HG03039 (cell line): ENCODE results near the gene PTPN2.
"Not testable (repeated sequence)": the region's sequence is repeated elsewhere in the genome, so short reads cannot be mapped to it uniquely, and the experiment has no call there.

Experiments used
- ATAC-seq: cut with Tn5 transposase; IDR thresholded peaks from one replicate; pipeline ENCODE4 v1.9.1; 2021; ENCODE audit warnings: mild to moderate bottlenecking, moderate library complexity; ENCODE audit not compliant: unreplicated experiment

The PTPN2 gene

DNA sequence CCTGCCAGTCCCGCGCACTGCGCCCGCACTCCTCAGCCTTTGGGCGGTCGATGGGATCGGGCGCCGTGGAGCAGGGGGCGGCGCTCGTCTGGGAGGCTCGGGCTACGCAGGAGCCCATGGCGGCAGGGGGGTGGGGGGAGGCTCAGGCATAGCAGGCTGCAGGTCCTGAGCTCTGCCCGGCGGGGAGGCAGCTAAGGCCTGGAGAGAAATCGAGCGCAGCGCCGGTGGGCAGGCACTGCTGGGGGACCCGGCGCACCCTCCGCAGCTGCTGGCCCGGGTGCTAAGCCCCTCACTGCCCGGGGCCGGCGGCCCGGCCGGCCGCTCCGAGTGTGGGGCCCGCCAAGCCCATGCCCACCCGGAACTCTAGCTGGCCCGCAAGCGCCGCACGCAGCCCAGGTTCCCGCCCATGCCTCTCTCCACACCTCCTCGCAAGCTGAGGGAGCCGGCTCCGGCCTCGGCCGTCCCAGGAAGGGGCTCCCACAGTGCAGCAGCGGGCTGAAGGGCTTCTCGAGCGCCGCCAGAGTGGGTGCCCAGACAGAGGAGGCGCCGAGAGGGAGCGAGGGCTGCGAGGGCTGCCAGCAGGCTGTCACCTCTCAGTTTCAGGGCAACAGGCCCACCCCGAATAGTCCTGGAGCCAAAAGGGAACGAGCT, 107.1 kb downstream of the PTPN2 start:
- ATAC-seq, result no peak

DNA sequence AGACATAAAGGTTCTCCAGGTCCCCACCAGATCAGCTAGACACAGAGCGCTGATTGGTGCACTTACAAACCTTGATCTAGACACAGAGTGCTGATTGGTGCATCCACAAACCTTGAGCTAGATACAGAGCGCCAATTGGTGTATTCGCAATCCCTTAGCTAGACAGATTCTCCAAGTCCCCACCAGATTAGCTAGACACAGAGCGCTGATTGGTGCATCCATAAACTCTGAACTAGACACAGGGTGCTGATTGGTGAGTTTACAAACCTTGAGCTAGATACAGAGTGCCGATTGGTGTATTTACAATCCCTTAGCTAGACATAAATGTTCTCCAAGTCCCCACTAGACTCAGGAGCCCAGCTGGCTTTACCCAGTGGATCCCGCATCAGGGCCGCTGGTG, 107.6 kb downstream of the PTPN2 start:
- not testable (repeated sequence) for ATAC-seq

DNA sequence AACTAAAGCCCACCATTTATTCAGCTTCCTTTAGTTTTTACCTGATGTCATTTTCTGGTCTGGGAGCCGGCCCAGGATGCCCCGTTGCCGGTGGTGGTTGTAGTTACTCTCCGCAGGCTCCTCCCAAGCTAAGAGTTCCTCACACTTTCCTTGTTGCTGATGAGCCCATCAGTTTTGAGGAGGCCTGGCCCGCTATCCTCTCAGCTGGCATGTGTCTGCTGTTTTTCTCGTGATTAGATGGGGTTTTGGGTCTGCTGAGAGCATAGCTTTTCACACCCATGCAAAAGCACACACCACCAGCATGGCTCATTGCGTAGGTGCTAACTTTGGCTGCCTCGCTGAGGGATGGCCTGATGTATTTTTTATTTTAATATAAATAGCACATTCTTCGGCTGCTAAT, 109.1 kb downstream of the PTPN2 start:
- no peak for ATAC-seq

DNA sequence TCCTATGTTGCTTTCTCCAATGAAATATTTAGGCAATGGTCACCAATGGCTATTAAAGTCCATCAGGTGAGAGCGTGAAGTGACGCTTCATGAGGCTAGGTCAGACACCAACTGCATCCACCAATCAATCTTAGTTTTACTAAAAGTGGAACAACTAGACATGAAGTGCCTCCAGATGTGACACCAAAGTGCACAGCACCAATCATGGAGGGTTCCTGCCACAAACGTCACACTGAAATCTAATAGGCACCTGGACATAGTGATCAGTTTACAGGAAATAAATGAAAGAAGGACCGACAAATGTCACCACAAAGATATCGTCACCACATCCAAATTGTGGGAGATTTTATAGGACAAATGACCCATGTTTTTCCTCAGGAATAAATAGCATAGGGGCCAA, 110.7 kb downstream of the PTPN2 start:
- ATAC-seq, result no peak

DNA sequence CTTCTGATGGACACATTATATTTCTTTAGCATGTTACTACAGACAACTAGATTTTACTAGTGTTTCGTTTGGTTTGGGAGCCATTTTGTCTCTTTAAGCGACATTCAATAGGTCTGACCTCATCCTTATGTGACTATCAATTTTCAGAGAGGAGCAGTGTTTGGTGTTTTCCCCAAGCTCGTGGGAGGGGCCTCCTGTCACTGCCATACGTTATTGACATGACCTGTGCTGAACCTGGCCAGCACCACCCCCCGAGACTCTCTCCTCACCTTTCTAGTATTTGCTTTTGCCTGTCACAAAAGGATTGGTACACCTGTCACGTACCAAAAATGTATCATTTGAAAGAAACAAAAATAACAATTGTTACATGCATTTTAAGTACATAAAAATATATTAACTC, 111.9 kb downstream of the PTPN2 start:
- ATAC-seq, result no peak

DNA sequence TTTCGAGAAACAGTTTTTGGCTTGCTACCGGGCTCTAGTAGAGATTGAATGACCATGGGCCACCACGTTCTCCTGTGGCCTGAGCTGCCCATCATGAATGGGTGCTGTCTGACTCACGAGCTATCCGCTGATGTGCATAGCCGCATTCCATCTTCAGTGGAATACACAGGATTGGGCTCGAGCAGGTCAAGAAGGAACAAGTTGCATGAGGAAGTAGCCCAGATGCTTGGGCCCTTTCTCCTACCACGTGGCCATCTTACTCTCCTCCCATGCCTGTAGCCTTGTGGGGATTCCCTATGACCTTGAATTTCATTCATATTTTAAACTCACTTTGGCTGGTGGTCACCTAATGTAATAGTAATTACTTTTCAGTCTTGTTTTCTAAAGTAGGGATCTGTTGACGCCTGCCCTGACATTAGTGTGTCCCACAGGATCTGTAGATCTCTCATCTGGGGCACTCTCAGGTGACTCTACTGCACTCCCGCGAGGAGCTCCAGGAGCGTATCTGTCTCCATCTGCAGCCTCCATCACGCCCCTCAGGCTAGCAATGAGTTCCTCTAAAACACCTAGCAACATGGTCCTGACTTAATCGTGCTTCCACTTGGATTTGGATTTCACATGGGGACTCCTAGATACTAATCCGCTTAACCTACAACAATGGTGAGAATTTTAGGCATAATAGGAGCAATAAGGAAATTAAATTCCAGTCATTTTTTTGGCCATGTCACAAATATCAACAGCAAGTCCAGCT, 113.4 kb downstream of the PTPN2 start:
- ATAC-seq, result no peak

DNA sequence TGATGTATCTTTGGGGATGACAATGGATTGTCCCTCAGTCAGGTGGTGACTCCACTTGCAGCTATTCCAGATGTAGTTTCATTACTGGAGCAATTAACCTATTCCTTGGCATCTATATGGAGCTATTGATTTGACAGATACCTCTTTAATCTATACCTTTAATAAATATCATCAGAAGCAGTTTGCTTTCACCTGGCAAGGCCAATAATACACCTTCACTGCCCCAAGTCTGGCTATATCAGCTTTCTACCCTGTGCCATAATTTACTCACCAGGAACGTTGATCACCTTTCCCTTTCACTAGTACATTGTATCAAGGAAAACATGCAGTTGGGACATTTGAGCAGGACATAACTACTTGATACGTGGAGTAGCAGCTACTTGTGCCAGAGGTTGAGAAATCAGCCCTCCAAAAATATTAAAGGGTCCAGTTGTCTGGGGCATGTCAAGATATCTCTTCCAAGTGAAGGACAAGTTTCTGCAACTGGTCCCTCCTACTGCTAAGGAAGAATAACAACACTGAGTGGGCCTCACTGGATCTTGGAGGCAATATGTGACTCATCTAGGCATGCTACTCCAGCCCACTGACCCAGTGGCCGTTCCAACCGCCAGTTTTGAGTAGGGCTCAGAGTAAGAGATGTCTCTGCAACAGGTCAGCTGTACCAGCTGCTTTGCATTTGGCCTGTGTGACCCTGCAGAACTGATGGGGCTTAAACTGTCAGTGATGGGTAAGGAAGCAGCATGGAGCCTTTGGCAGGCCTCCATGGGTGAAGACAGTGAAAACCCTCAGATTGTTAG, 114.2 kb downstream of the PTPN2 start:
- ATAC-seq, result no peak

DNA sequence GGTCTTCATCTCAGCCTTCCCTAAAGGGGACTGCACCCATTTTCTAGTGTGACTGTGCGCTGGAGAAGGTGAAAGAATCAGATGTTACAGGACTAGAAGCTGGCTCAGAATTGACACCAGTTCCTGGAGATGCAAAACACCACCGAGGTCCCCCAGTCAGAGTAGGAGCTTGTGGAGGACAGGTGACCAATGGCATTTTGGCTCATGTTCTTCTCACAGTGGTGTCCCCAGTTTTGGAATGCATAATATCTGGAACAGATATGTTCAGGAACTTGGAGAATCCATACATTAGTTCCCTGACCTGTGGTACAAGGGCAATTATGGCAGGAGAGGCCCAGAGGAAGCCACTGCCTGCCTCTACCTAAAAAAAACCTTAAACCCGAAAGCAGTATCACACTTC, 114.9 kb downstream of the PTPN2 start:
- ATAC-seq, result no peak

DNA sequence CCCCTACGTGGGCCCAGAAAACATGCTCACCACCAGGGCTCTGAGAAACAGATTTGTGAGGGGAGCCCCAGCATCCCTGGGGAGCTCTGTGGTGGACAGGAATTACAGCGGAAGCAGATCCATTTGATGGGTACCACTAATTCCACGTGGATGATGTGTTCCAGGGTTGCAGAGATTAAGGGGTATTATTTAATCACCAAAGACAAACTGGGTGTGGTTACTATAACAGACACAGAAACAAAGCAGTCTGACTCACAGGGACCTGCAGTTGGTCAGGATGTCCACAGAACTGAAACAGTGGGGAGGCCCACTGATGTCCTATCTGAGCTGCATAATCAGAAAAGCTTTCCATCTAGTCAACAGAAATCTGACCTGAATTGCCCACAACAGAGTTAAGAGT, 115.4 kb downstream of the PTPN2 start:
- ATAC-seq, result no peak

DNA sequence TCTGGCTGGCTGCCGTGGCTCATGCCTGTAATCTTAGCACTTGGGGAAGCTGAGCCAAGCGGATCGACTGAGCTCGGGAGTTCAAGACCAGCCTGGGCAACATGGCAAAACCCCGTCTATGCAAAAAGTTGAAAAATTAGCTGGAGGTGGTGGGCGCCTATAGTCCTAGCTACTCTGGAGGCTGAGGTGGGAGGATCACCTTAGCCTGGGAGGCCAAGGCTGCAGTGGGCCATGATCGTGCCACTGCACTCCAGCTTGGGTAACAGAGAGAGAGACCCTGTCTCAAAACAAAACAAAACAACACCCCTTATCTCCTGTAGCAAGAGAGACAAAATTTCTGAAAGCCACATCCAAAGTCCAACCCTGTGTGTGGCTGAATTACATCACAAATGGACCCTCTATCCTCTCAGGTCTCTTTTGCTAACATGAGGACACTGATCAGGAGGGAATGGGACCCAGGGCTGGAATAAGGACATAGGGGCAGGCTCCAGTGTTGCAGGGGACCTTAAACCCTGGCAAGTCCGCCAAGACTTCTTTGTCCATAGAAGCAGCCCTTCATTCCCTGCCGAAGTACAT, 116.4 kb downstream of the PTPN2 start:
- no peak for ATAC-seq

DNA sequence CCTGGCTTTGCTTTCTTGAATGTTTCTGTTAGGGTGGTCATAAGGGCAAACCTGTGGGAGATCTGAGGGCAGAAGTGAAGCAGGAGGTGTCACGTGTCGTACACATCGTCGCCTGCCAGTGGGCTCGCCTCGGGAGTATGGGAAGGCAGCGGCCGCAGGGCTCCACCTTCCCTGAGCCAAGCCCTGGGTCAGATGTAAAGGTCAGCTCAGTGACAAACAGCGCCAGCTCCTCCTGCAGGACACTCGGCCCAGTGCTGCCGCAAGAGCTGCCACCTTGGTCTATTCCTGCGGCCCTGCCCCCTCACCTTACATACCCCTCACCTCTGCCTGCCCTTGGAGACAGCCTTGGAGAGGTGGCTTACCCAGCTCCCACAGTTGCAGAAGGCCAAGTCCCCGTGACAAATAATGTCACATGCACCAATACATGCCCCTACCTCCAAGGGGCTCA, 117.0 kb downstream of the PTPN2 start:
- ATAC-seq, result no peak

DNA sequence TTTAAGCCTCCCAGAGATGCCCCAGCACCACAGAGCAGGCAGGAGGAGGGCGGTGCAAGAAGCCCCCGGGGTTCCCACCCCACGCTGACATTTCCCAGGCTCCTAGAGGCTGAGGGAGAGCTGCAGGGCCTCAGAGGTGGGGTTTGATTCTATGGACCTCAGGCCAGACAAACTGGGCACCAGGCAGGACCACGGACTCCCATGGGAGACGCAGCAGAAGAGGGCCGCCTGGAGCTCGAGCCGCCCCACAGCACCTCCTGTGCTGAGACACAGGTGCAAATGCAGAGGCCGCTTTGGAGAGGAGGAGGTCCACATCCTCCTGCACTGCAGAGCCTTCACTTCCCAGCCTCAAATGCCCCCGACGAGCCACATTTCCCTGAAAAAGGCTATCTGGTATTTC, 118.5 kb downstream of the PTPN2 start:
- no peak for ATAC-seq

DNA sequence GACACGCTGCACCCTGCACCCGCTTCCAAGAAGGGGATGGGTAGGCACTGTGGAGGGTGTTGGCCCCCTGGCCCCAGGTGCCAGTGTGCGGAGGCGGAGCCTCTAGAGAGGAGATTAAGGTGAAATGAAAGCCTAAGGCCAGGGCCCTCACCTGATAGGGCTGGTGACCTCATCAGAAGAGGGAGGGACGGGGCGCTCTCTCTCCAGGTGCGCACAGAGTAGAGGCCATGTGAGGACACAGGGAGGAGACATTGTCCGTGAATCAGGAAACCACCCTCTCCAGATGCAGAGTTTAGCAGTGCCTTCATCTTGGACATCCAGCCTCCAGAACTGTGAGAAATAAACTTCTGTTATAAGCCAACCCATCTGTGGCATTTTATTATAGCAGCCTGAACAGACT, 118.9 kb downstream of the PTPN2 start:
- ATAC-seq, result no peak

DNA sequence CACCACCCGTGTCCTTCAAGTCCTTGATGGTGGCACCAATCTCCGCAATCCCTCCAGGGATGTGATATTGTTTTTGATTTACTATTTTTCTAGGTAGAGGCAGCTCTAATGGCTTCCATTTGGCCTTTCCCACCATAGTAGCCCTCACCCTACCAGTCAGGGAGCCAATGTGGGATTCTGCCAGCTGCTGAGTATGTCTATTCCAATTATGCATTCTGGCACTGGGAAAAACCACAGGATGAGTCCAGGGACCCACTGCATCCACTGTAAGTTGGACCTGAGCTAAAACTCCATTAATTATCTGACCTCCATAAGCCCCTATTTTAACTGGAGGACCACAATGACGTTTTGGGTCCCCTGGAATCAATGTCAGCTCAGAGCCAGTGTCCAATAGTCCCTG, 125.5 kb downstream of the PTPN2 start:
- ATAC-seq, result not testable (repeated sequence)

DNA sequence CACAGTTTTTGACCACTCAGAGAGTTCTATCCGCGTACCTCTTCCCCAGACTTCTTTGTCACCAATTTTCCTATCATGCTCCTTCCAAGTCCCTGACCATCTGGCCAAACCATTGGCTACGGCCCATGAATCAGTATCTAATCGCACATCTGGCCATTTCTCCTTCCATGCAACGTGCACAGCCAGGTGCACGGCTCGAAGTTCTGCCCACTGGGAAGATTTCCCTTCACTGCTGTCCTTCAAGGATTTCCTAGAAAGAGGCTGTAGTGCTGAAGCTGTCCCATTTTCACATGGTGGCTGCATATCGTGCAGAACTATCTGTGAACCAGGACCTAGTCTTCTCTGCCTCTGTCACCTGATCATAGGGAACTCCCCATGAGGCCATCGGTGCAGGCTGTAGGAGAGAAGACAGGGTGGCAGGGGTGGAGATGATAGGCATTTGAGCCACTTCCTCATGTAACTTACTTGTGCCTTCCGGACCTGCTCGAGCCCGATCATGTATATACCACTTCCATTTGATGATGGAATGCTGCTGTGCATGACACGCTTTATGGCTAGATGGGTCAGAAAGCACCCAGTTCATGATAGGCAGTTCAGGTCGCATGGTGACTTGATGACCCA, 127.3 kb downstream of the PTPN2 start:
- ATAC-seq, result not testable (repeated sequence)

DNA sequence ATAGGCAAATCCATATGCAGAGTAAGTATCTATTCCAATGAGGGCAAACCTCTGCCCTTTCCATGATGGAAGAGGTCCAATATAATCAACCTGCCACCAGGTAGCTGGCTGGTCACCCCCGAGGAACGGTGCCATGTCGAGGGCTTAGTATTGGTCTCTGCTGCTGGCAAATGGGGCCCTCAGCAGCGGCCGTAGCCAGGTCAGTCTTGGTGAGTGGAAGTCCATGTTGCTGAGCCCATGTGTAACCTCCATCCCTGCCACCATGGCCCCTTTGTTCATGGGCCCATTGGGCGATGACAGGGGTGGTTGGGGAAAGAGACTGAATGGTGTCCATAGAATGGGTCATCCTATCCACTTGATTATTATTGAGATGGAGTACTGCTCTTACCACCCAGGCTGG, 128.4 kb downstream of the PTPN2 start:
- ATAC-seq, result not testable (repeated sequence)

DNA sequence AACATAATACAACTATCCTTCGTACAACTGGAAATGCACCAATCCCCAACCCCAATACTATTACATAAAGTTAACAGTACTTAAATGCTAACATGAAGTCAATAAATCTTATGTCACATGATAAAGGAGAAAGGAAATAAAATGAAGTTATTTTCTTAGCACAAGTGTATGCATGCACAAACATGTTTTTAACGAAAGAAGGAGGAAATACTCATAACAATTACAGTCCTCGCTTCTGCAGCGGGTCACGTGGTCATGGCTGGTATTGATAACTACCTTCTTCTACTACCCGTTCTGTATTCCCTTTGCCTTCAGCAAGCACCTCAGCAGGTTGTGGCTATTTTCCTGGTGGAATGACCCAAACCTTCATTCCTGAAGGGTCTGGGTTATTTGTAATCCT, 129.5 kb downstream of the PTPN2 start:
- ATAC-seq, result no peak

DNA sequence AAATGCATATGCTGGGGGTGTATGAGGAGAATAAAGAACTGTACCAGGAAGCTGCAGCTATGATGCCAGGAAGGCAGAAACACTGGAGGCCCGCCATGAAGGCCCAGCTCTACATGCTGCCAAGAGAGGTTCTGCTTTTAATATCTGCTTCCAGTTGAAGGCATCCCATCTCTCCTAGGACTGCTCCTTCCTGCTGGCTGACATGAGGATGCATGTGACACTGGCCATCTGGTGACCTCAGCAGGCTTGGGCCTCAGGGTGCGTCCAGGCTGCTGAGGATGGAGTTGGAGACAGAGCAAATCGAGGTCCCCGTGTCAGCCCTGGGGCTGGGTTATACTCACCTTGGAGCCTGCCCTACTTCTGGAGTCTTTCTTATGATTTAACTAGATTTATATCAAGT, 132.1 kb downstream of the PTPN2 start:
- no peak for ATAC-seq

DNA sequence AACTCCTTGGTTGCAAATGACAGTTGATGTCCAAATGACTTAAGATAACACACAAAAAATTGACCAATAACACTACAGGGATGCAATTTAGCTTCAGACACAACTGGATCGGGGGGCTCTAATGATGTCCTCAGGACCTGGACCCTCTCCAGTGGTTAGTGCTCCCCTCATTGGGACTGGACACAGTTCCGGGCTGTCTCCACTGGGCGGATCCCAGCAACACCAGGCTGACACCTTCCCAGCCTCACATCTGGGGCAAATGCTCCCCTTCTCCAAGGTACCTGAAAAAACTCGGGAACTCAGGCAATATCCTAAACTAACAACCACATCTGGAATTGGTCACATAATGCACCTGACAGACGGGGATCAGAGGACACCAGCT, 132.5 kb downstream of the PTPN2 start:
- ATAC-seq, result no peak

DNA sequence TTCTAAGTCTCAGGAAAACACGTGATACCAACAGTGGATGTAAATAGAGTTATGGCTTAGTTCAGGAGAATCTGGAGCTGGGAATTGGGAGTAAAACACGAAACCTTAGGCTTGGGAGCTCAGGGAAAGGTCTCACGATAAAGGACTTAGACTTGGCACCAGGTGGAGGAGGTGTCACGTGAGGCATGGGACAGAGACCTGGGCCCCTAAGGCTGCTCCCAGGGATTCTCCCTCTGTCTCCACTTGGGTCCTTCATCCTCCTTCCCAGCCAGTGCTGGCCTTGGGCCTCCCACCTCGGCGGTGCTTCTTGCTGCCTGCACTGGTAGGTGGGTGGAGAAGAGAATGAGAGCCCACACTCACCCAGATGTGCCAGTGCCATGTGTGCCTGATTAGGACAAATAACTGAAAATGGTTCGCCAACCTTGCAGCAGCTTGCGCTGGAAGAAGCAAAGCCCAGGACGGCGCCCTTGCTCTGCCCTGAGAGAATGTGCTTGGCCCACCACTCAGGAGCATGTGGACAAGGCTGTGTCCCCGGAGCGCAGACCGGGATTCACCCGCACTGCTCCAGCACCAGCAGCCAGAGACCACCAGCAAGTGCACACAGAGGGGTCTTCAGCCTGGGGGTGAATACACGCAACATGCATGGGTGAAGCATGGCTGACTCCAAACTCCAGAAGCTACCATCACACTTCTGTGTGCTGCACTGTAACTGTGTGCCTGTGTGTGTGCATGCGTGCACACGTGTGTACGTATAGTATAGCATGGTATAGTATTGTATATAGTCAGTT, 133.1 kb downstream of the PTPN2 start:
- no peak for ATAC-seq
